HG03039 (cell line): ENCODE results near the gene DMAC2.
"Not testable (repeated sequence)": the region's sequence is repeated elsewhere in the genome, so short reads cannot be mapped to it uniquely, and the experiment has no call there.

Experiments
- ATAC-seq: cut with Tn5 transposase; IDR thresholded peaks from one replicate; pipeline ENCODE4 v1.9.1; 2021; ENCODE audit warnings: mild to moderate bottlenecking, moderate library complexity; ENCODE audit not compliant: unreplicated experiment

The DMAC2 gene

GRCh38 chr19:41439441-41440222 lies at the start of gene DMAC2:
DMAC2 (minus strand) TSS chr19:41439912; CDS start chr19:41439899, 13 bp downstream.
- ATAC-seq = peak; percentile 81

- not testable (repeated sequence) for ATAC-seq
Measured at GRCh38 chr19:41486953-41487352, 47.2 kb upstream of the DMAC2 start.

- no peak for ATAC-seq
Measured at GRCh38 chr19:41484822-41485221, 45.1 kb upstream of the DMAC2 start.

- ATAC-seq = no peak
Measured at GRCh38 chr19:41480336-41480735, 40.6 kb upstream of the DMAC2 start.

- ATAC-seq = no peak
Measured at GRCh38 chr19:41479757-41480191, 40.1 kb upstream of the DMAC2 start.

GRCh38 chr19:41478875-41479756 lies 39.4 kb upstream of the DMAC2 start:
- ATAC-seq = no peak

GRCh38 chr19:41478171-41478570 lies 38.5 kb upstream of the DMAC2 start:
- no peak for ATAC-seq

- ATAC-seq = no peak
Measured at GRCh38 chr19:41476583-41476982, 36.9 kb upstream of the DMAC2 start.

- not testable (repeated sequence) for ATAC-seq
Measured at GRCh38 chr19:41463257-41464256, 23.8 kb upstream of the DMAC2 start.

GRCh38 chr19:41462497-41462896 lies 22.8 kb upstream of the DMAC2 start:
- ATAC-seq = no peak

GRCh38 chr19:41457241-41457640 lies 17.5 kb upstream of the DMAC2 start:
- no peak for ATAC-seq

- no peak for ATAC-seq
Measured at GRCh38 chr19:41456342-41456918, 16.7 kb upstream of the DMAC2 start.

GRCh38 chr19:41455936-41456335 lies 16.2 kb upstream of the DMAC2 start:
- ATAC-seq = no peak

GRCh38 chr19:41452584-41453275 lies 13.0 kb upstream of the DMAC2 start:
- ATAC-seq = no peak

- no peak for ATAC-seq
Measured at GRCh38 chr19:41449865-41450178, 10.1 kb upstream of the DMAC2 start.

GRCh38 chr19:41449079-41449864 lies 9.6 kb upstream of the DMAC2 start:
- ATAC-seq = no peak

GRCh38 chr19:41447732-41448332 lies 8.1 kb upstream of the DMAC2 start:
- ATAC-seq = no peak

- ATAC-seq = no peak
Measured at GRCh38 chr19:41445575-41445974, 5.9 kb upstream of the DMAC2 start.
